IPS-18c (cell line): Measurements from ENCODE around the gene PATL1.

Source experiments
- H3K4me3 ChIP-seq: 2 replicates; pipeline ENCODE4 v1.7.0; 2013; ENCODE audit warnings: low read depth, mild to moderate bottlenecking, low read length, moderate library complexity; ENCODE audit not compliant: insufficient read depth
- H3K9me3 ChIP-seq: one replicate; pipeline ENCODE4 v1.6.1; 2013; ENCODE audit warnings: mild to moderate bottlenecking, low read length, moderate library complexity; ENCODE audit not compliant: control insufficient read depth, insufficient read depth

PATL1 gene

GRCh38 chr11:59598961-59599360 lies 69.9 kb downstream of the PATL1 start:
- no peak overlapping the region for H3K4me3 ChIP-seq
- H3K9me3 ChIP-seq: no peaks in the 10 kb centered on the region
